ENCODE results near the gene STX11.

Gene STX11

GRCh38 chr6:144156338-144156737 lies 6.0 kb downstream of the STX11 start:
- DNase-seq: no peak
- Histone ChIP-seq H3K27ac (no peak overlapping the region), H3K36me3 (no peaks in the 10 kb centered on the region), H3K27me3 (ENCODE audit: insufficient read depth, low read depth, severe bottlenecking) (no peaks in the 10 kb centered on the region), H3K9me3 (ENCODE audit: severe bottlenecking) (no peaks in the 10 kb centered on the region), H3K4me3 (ENCODE audit: low read depth, low read length) (no peak overlapping the region)
- TF ChIP-seq CTCF (IDR thresholded peaks at IDR 0.05; ENCODE audit: low read depth, low read length): no peak

GRCh38 chr6:144156991-144157390 lies 6.7 kb downstream of the STX11 start:
- Histone ChIP-seq H3K4me3 (ENCODE audit: low read depth, low read length) (no peak overlapping the region), H3K27me3 (ENCODE audit: insufficient read depth, low read depth, severe bottlenecking) (no peaks in the 10 kb centered on the region), H3K9me3 (ENCODE audit: severe bottlenecking) (no peaks in the 10 kb centered on the region), H3K36me3 (no peaks in the 10 kb centered on the region), H3K27ac (peak overlapping the region; percentile 21; the same call in 1 of the 2 replicates)
- 0 out of 2 replicates have a peak, but pooled peaks have one; percentile 3 for TF ChIP-seq CTCF (IDR thresholded peaks at IDR 0.05; ENCODE audit: low read depth, low read length)
- DNase-seq: no peak

- Histone ChIP-seq H3K27ac (no peak overlapping the region), H3K27me3 (ENCODE audit: insufficient read depth, low read depth, severe bottlenecking) (no peaks in the 10 kb centered on the region), H3K4me3 (ENCODE audit: low read depth, low read length) (no peak overlapping the region), H3K9me3 (ENCODE audit: severe bottlenecking) (no peaks in the 10 kb centered on the region), H3K36me3 (no peaks in the 10 kb centered on the region)
- DNase-seq: no peak
- no peak for TF ChIP-seq CTCF (IDR thresholded peaks at IDR 0.05; ENCODE audit: low read depth, low read length)
Measured at GRCh38 chr6:144158133-144158532, 7.8 kb downstream of the STX11 start.

- DNase-seq: no peak
- Histone ChIP-seq H3K36me3 (no peaks in the 10 kb centered on the region), H3K9me3 (ENCODE audit: severe bottlenecking) (no peaks in the 10 kb centered on the region), H3K4me3 (ENCODE audit: low read depth, low read length) (no peak overlapping the region), H3K27me3 (ENCODE audit: insufficient read depth, low read depth, severe bottlenecking) (no peaks in the 10 kb centered on the region), H3K27ac (no peak overlapping the region)
- no peak for TF ChIP-seq CTCF (IDR thresholded peaks at IDR 0.05; ENCODE audit: low read depth, low read length)
Measured at GRCh38 chr6:144159223-144159622, 8.9 kb downstream of the STX11 start.

GRCh38 chr6:144159742-144160141 lies 9.4 kb downstream of the STX11 start:
- Histone ChIP-seq H3K36me3 (no peaks in the 10 kb centered on the region), H3K4me3 (ENCODE audit: low read depth, low read length) (no peak overlapping the region), H3K27ac (no peak overlapping the region), H3K27me3 (ENCODE audit: insufficient read depth, low read depth, severe bottlenecking) (no peaks in the 10 kb centered on the region), H3K9me3 (ENCODE audit: severe bottlenecking) (no peaks in the 10 kb centered on the region)
- TF ChIP-seq CTCF (IDR thresholded peaks at IDR 0.05; ENCODE audit: low read depth, low read length): no peak
- DNase-seq: no peak

GRCh38 chr6:144160431-144161005 lies 10.2 kb downstream of the STX11 start:
- no peaks in the 10 kb centered on the region for H3K36me3 ChIP-seq

More at GRCh38 chr6:144160431-144161005, 10.2 kb downstream of the STX11 start:
- Histone ChIP-seq H3K9me3 (ENCODE audit: severe bottlenecking) (no peaks in the 10 kb centered on the region), H3K4me3 (ENCODE audit: low read depth, low read length) (no peak overlapping the region), H3K27ac (no peak overlapping the region), H3K27me3 (ENCODE audit: insufficient read depth, low read depth, severe bottlenecking) (no peaks in the 10 kb centered on the region)
- TF ChIP-seq CTCF (IDR thresholded peaks at IDR 0.05; ENCODE audit: low read depth, low read length): no peak
- no peak for DNase-seq
